GM18498 (cell line): ENCODE results near the gene BTBD18.

Source experiments
- ATAC-seq: cut with Tn5 transposase; IDR thresholded peaks from one replicate; pipeline ENCODE4 v1.9.1; 2021; ENCODE audit warnings: mild to moderate bottlenecking, moderate library complexity; ENCODE audit not compliant: unreplicated experiment

The BTBD18 gene

GRCh38 chr11:57776031-57776521 lies 24.5 kb upstream of the BTBD18 start:
- ATAC-seq: no peak

- ATAC-seq: no peak
Observed at GRCh38 chr11:57775491-57775890, 23.9 kb upstream of the BTBD18 start.

DNA sequence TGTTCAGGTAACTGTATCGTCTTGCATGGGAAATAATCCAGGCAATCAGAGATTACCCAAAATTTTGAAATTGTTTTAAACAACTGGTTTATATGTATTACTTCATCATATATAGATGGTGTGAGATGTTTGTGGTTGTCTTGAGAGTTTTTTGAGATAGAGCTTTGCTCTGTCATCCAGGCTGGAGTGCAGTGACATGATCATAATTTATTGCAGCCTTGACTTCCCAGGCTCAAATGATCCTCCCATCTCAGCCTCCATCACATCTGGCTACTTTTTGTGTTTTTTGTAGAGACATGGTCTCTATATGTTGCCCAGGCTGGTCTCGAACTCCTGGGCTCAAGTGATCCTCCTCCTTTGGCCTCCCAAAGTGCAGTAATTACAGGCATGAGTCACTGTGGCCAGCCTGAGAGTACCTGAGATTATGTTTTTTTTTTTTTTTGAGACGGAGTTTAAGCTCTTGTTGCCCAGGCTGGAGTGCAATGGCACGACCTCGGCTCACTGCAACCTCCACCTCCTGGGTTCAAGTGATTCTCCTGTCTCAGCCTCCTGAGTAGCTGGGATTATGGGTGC lies 21.5 kb upstream of the BTBD18 start:
- no peak for ATAC-seq

DNA sequence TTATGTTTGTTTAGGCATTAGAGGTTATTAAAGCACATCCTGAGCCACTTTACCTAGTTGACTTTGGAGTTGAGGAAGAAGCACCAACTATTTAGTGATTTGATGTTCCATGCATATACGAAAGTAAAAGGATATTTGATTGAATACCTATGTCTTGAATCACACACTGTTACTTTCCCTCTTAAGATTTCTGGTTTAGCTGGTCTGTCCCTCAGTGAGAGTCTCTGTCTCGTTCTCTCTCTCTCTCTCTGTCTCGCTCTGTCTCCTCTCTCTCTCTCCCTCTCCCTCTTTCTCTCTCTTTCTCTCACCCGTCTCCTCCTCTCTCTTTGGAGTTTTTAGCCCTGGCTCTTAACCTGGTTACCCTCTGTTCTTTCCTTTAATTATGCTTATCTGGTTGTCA lies 20.9 kb upstream of the BTBD18 start:
- ATAC-seq: no peak

- ATAC-seq: no peak
Observed at GRCh38 chr11:57771365-57771764, 19.7 kb upstream of the BTBD18 start.

DNA sequence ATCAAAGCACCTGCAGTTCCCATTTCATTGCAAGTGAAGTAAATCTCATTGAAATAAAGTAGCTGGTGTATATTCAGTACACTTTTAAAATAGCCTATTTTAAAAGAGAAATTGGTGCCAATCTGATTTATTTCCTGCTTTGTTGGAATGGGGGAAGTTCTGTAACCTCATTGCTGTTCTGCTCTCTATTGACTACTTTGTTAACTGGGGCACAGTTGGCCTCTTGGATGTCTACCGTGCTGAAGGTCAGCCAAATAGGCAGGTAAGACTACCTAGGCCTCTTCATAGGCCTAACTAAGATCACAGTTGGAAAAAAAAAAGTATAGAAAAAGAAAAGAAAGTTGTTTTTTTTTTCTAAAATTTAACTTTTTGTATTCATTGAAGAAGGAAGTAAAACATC lies 19.2 kb upstream of the BTBD18 start:
- ATAC-seq: no peak

GRCh38 chr11:57764972-57765371 lies 13.4 kb upstream of the BTBD18 start:
- ATAC-seq: no peak

GRCh38 chr11:57764566-57764965 lies 12.9 kb upstream of the BTBD18 start:
- no peak for ATAC-seq

DNA sequence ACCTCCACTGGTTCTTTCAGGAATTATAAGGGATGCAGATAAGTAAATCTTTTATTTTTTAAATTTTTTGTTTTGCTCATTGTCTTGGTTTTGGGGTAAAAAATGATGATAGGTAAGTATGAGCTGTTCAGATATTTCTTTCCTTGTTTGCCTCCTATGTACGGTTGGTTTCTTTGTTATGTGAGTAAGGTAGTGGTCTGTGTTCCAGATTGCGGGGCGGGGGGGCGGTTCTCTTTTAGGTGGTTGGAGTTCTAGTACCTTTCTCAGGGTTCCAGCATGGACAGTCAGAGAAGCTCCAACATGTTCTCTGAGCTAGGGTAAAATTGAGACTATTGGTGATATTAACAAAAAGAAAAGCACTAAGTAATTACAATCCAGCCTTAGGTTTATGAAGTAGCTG lies 12.4 kb upstream of the BTBD18 start:
- no peak for ATAC-seq

DNA sequence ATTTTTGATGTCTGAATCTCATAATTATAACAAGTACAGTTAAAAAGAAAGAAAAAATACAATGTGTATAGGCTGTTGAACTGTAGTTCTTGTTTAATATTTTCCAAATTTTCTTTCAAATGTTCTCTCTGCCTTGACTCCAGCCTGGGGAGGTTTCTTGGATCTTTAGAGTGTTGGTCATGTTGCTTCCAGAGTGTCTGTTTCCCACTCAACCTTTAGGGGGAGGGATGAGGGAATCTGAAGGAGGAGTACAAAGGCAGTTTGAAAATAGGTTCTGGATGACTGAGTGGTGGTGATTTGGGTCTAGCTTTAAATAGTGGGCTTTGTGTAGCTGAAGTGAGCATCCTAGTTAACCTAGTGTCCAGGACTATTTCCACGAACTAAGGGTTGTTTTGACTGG lies 11.9 kb upstream of the BTBD18 start:
- no peak for ATAC-seq

DNA sequence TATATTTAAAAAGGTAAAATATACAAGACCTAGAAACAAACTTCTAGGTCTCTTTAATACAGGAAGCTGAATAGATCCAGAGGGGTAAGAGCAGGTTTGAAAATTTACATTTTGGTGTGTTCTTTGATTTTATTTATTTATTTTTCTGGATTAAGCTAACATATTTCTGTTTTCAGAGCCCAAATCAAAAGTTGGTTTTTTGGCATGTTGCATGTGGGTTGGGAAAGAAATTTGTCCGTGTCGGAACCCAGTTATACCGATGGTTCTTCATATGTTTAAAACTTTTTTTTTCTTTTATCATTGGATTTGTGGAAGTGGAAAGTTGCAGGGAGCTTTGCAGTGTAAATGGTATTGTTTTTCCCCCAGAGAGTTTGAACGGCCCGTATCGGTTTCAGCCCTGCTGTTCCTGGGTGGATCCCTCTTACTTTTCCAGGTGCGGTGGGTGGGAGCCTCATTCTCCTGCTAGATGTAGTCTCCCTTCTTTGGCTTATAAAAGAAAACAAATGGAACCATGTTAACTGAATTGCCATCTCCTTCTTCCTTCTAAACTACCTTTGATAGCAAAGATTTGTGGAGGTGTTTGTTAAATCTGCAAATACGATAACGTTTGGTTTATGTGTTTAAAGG lies 10.7 kb upstream of the BTBD18 start:
- no peak for ATAC-seq

DNA sequence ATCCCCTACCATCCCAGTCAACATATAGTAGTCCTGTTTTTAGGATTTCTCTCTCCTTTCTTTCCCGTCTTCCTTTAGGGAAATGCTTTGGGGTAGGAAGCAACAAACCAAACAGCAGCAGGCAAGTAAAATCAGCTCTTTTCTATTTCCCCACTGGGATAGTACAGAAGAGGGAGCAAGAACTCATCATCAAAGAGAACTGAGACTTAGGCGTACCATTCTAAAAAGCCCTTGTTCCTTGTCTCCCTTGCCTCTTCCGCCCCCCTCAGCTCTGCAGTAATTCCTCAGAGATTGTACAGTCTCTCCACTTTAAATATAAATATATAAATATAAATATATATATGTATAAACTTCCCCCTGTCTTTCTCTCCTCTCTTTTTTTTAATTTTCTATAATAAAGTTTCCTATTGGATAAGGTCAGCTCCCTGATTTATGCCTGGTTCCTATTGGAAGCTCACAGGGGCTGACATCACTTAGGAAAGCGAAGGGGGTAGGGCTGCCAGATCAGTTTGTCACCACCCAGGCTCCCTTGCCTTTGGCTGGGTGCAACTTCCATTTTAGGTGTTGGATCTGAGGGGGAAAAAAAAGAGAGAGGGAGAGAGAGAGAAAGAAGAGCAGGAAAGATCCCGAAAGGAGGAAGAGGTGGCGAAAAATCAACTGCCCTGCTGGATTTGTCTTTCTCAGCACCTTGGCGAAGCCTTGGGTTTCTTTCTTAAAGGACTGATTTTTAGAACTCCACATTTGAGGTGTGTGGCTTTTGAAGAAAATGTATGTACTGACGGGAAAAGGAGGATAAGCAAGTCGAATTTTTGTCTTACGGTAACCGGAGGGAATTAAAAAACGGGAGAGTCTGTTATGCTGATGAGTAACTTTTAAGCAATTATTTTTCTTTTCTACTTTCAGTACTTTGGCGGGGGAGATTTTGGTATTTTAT lies 9.9 kb upstream of the BTBD18 start, which contains the start of gene CTNND1:
TSS of gene CTNND1 (plus strand) at position 502 of the 934 bp plus-strand sequence. CDS start 29,677 bp downstream, outside the sequence.
- ATAC-seq: peak; percentile 85

- no peak for ATAC-seq
Observed at GRCh38 chr11:57758174-57758573, 6.6 kb upstream of the BTBD18 start.

DNA sequence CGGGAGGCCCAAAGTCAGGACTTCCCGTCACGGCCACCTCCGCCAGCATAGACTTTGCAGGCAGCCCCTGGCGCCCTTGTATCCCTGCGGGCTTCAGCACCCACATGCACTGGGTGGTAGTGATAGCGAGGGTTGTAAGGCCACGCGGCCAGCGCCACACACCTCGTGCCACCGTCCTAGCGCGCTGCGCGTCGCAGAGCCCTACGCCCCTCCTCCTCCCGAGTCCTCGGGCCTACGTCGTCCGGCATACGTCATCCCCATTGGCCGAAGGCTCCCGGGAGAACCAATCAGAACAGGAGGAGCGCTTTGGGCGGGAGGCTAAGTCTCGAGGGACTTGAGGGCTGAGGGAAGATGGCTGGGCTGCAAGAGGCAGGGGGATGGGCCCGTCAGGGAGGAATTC lies 1.3 kb upstream of the BTBD18 start:
- no peak for ATAC-seq

GRCh38 chr11:57751176-57751575 lies 443 bp downstream of the BTBD18 start:
- no peak for ATAC-seq

GRCh38 chr11:57746920-57747319 lies 4.7 kb downstream of the BTBD18 start:
- no peak for ATAC-seq

DNA sequence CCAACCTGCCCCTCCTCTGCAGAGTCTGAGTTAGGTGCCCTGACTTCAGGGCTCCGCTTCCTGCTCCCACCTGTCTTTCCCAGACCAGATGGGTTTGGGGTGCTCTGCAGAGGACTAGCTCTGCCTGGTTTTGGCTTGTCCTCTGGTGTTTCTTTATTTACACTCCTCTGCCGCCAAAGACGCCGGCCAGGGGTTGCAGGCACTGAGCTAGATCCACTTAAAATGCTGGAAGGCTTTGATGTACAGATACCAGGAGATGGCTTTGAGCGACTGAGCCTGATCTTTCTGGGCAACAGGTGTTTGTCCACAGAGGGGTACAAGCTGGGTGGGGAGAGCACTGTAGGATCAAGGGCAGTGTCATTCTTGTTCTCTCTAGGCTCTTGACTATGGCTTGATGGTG lies 6.4 kb downstream of the BTBD18 start:
- no peak for ATAC-seq

DNA sequence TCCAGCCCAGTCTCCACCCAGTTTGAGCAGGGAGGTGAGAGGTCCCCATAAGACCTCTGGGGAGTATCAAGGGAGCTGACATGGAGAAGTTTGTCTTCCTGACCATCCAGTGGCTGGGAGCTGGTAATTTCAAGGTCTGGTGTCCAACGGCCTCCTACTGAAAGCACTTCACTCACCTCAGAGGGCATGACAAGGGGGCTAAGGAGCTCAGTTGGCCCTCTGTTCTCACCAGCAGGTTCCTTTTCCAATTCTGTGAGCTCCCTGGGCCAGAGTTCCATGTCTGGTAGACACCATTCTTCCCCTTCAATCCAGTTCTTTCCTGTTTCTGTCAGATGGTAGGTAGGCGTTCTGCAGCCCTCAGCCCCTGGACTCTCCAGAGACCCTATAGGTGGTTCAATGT lies 7.3 kb downstream of the BTBD18 start:
- no peak for ATAC-seq

GRCh38 chr11:57742087-57742452 lies 9.5 kb downstream of the BTBD18 start:
- ATAC-seq: no peak

- peak; percentile 92 for ATAC-seq
Observed at GRCh38 chr11:57741132-57742086, 10.2 kb downstream of the BTBD18 start, which contains the start of gene SELENOH. TSS of gene SELENOH (plus strand) at chr11:57741491. CDS start at chr11:57741596, 105 bp downstream.
